Stimulated activated CD4-positive, alpha-beta T cell treated with anti-CD3 and anti-CD28 coated beads, Interleukin-12 subunit alpha, Interleukin-12 subunit beta, amount 100 ng/mL, for 4 hours (primary cell): ENCODE data around the gene ECPAS.

Experiments
- DNase-seq: peaks from one replicate; pipeline ENCODE4 v3.0.0-alpha.2; 2020

Gene ECPAS

GRCh38 chr9:111330124-111330523 is 154.1 kb downstream of the ECPAS start, which contains the start of gene OR2K2:
Gene OR2K2, minus strand, starts transcription at chr9:111330224. Its CDS starts 1,791 bp downstream, at chr9:111328433.
- no peak for DNase-seq

GRCh38 chr9:111320631-111321030 is 163.6 kb downstream of the ECPAS start:
- DNase-seq, result no peak

- no peak for DNase-seq
These were observed 167.4 kb downstream of the ECPAS start for GRCh38 chr9:111316796-111317195.
